NB4 (cell line): ENCODE data around the gene COA8.

ENCODE experiments used
- DNase-seq: peaks from one replicate; pipeline ENCODE4 v3.0.0; 2010; ENCODE audit warnings: low read depth
- H3K4me3 ChIP-seq: one replicate; pipeline ENCODE4 v1.5.1; 2011; ENCODE audit warnings: mild to moderate bottlenecking, low read depth, low read length, moderate library complexity
- MYC ChIP-seq: IDR thresholded peaks from 2 replicates; pipeline ENCODE4 v1.6.1; 2011; ENCODE audit warnings: low read depth, low read length
- POLR2A ChIP-seq: IDR thresholded peaks from 2 replicates; pipeline ENCODE4 v1.6.1; 2011; ENCODE audit warnings: mild to moderate bottlenecking; ENCODE audit not compliant: insufficient read length; ENCODE audit errors: extremely low read depth
- TF ChIP-seq, protein P1 (sequence below): IDR thresholded peaks from 2 replicates; pipeline ENCODE4 v1.6.1; 2011; ENCODE audit warnings: low read depth, low read length
- TF ChIP-seq, protein P2 (sequence below): IDR thresholded peaks from one replicate; pipeline ENCODE4 v1.5.1; 2012; ENCODE audit warnings: low read depth, low read length

Gene COA8

DNA sequence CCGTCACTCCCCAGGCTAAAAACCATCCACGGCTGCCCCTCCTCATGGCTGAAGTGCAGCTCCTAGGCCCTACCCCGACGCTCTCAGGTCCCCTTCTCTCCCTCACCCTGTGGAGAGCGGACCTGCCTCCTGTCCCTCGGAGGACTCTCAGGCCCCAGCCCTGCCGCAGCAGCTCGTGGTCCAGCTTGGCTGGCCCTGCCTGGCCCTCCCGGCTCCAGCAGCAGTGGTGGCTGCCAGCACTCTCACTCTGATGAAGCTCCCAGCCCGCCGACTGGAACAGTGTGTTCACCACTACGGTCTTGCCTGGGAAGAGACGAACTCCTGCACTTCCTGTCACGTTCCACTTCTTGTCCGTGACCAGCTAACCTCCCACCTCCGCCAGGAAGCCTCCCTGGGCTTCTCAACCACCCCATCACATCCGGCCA, 11.4 kb upstream of the COA8 start:
- no peak overlapping the region for H3K4me3 ChIP-seq
- no peak for DNase-seq
- TF ChIP-seq, protein P1, sequence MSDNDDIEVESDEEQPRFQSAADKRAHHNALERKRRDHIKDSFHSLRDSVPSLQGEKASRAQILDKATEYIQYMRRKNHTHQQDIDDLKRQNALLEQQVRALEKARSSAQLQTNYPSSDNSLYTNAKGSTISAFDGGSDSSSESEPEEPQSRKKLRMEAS = no peak
- no peak for TF ChIP-seq POLR2A
- TF ChIP-seq, protein P2, sequence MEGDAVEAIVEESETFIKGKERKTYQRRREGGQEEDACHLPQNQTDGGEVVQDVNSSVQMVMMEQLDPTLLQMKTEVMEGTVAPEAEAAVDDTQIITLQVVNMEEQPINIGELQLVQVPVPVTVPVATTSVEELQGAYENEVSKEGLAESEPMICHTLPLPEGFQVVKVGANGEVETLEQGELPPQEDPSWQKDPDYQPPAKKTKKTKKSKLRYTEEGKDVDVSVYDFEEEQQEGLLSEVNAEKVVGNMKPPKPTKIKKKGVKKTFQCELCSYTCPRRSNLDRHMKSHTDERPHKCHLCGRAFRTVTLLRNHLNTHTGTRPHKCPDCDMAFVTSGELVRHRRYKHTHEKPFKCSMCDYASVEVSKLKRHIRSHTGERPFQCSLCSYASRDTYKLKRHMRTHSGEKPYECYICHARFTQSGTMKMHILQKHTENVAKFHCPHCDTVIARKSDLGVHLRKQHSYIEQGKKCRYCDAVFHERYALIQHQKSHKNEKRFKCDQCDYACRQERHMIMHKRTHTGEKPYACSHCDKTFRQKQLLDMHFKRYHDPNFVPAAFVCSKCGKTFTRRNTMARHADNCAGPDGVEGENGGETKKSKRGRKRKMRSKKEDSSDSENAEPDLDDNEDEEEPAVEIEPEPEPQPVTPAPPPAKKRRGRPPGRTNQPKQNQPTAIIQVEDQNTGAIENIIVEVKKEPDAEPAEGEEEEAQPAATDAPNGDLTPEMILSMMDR = no peak
- no peak for TF ChIP-seq MYC

DNA sequence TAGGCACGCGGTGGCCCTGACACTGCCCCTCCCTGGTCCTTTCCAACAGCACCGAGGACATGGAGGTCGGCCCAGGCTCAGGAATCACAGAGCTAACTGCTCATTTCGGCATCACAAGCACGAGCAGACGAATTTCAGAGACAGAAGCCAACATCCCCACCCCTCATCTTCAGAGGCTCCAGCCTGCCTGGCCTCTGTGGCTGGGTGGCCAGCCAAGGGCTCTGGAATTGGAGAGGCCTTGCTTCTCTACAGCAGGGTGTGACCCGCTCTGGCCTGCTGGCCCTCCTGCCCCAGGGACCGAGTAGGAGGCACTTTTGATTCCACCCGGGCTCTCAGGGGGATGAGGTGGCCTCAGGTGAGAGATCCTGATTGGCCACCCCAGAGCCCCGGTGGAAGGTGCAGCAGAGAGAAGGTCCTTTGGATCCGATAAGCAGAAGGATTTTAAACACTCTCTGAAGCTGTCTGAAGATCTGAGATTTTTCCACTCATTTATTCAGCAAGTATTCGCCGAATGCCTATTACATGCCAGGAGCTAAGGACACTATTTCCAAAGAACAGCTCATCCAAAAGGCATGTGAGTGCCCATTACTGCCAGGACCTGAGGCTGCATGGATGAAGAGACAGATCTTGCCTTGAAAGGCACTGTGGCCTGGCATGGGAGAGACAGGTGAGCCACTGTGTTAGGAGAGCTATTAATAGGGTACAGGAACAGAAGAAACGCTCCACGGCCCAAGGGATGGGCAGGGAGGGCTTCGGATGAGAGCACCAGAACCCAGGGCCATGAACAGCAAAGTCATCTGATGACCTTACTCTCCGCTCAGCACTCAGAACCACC, 10.5 kb upstream of the COA8 start:
- no peak overlapping the region for H3K4me3 ChIP-seq
- DNase-seq = no peak

DNA sequence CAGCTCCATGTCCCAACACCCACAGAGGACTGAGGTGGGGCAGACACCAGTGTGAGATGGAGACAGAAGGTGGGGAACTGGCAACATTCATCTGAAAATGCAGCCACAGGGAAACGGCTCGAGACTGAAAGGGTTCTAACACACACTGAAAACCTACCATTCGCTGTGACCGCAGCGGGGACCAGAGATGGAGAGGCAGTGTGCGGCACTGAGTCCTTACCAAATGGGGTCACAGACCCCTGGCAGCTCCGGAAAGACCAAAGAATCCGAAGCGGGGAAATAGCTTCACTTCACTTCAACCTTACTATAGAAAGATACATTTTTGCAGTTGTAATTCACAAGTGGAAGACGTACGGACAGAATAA, 9.9 kb upstream of the COA8 start:
- no peak for DNase-seq
- H3K4me3 ChIP-seq = no peak overlapping the region
- TF ChIP-seq, protein P1 = no peak
- no peak for TF ChIP-seq POLR2A
- TF ChIP-seq MYC = no peak
- TF ChIP-seq, protein P2 = no peak

More for the DNA sequence above, 10.5 kb upstream of the COA8 start:
- TF ChIP-seq MYC (no peak), POLR2A (no peak)
- TF ChIP-seq, protein P1 = no peak
- TF ChIP-seq, protein P2 = no peak

DNA sequence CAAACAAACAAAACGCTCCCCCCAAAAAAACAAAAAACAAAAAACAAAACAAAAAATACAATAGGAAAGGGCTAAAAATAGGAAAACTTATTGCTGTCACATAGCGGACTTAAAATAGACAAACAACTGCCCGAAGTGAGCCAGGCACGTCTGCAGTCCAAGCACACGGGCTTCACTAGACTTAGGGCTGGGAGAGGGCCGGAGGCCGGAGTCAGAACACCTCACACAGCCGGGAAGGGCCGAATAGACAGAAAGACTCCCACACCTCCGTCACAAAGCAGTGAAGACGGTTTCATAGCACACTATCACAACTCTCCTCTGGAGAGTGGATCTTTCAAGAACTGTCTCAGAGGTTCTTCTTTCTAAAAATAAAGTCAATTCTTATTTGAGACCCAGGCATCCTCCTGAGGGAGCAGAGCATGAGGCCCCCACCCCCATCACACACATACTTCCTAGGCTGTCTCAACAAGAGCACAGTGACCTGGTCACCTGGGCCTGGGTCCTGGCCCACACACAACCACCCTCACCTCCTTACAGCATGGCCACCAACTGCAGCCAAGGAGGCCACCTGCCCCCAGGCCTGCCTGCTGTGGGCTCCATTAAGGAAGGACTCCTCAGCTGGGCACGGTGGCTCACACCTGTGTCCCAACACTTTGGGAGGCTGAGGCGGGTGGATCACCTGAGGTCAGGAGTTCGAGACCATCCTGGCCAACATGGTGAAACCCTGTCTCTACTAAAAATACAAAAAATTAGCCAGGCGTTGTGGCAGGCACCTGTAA, 7.0 kb upstream of the COA8 start:
- H3K4me3 ChIP-seq = no peak overlapping the region
- no peak for TF ChIP-seq POLR2A
- TF ChIP-seq MYC = no peak
- TF ChIP-seq, protein P1 = no peak
- TF ChIP-seq, protein P2 = no peak
- no peak for DNase-seq

DNA sequence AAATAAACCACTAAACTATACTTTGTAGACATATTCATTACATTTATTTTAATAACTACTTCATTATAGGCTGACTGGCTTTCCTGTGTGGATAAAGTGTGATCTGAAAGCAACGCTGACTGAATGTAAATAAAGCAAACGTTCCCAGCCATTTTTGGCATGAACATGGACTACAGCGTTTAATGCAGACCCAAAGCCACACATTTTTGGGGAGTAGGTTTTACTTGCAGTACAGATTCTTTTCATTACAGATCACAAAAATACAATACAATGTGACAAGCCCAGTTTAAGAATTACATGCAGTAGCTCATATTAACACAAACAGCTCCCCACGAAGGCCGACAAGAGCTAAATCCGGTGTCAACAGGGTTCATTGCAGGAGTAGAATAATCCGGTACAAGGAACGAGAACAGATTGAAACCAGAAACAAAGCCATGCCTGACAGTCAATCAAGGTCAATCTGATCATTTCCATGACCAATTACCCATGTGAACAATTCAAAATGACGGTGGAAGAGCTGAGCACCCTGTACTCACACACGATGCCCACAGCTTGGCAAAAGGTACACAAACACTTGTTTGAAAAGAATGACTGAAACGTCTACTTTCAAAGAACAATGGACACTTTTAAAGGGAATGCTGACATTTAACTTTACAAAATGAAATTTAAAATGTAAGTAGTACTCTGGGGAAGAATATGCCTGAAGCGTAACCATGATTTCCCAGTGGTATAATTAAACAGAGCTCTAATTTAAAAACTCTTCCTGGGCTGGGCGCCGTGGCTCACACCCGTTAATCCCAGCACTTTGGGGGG, 5.6 kb upstream of the COA8 start:
- H3K4me3 ChIP-seq = no peak overlapping the region
- no peak for DNase-seq
- TF ChIP-seq, protein P2 = no peak
- TF ChIP-seq MYC (no peak), POLR2A (no peak)
- TF ChIP-seq, protein P1 = no peak
